ENCODE measurements around the gene RNASEH2C. TPM values are rescaled to one million over a fixed set of nuclear protein-coding genes. Genes with fewer than 3 reads are reported as not detected.

RNASEH2C gene
- total and polyA plus RNA-seq, 2 of the 13 experiments (the other 11 are each of a cell fraction or from before 2014, with no cell fraction given): 27.4 to 50.9 TPM

- peak; percentile 76; the same call in 1 of the 2 replicates for TF ChIP-seq ATF7-NPFF (CRISPR knock-in tag; IDR thresholded peaks at IDR 0.05; ENCODE audit: low read depth)
- TF ChIP-seq FOXP4 (CRISPR knock-in tag; IDR thresholded peaks at IDR 0.05): no peak; the same call in 1 of the 2 replicates
- 0 out of 2 replicates have a peak, but pooled peaks have one; percentile 64 for TF ChIP-seq PHF21A (CRISPR knock-in tag; IDR thresholded peaks at IDR 0.05)
- TF ChIP-seq ZNF740 (CRISPR knock-in tag; IDR thresholded peaks at IDR 0.05): no peak
- TF ChIP-seq DDIT3 (CRISPR knock-in tag; IDR thresholded peaks at IDR 0.05): no peak
- no peak for TF ChIP-seq SP1 (IDR thresholded peaks at IDR 0.05)
- TF ChIP-seq SP1 (CRISPR knock-in tag; IDR thresholded peaks at IDR 0.05): peak; percentile 48
- no peak for TF ChIP-seq ZNF432 (CRISPR knock-in tag; IDR thresholded peaks at IDR 0.05; ENCODE audit: borderline replicate concordance)
- TF ChIP-seq ZNF414 (CRISPR knock-in tag; IDR thresholded peaks at IDR 0.05): no peak
- TF ChIP-seq ZNF749 (CRISPR knock-in tag; IDR thresholded peaks at IDR 0.05; ENCODE audit: borderline replicate concordance): peak; percentile 99
- TF ChIP-seq E2F5 (CRISPR knock-in tag; conservative IDR thresholded peaks at IDR 0.05): no peak
- no peak for TF ChIP-seq PHB2 (IDR thresholded peaks at IDR 0.05; ENCODE audit: partially characterized antibody)
- TF ChIP-seq ZNF713 (CRISPR knock-in tag; IDR thresholded peaks at IDR 0.05): peak; percentile 91; the same call in 1 of the 2 replicates
- peak; percentile 92 for TF ChIP-seq ZNF333 (CRISPR knock-in tag; IDR thresholded peaks at IDR 0.05; ENCODE audit: borderline replicate concordance)
- TF ChIP-seq CCDC6 (CRISPR knock-in tag; IDR thresholded peaks at IDR 0.05): peak; percentile 96; the same call in 1 of the 2 replicates
- peak; percentile 85 for TF ChIP-seq TARDBP (CRISPR knock-in tag; IDR thresholded peaks at IDR 0.05)
- 0 out of 2 replicates have a peak, but pooled peaks have one; percentile 78 for TF ChIP-seq SNAPC5 (CRISPR knock-in tag; IDR thresholded peaks at IDR 0.05; ENCODE audit: borderline replicate concordance)
- TF ChIP-seq RFX5 (IDR thresholded peaks at IDR 0.05; ENCODE audit: low read depth, low read length): no peak
- TF ChIP-seq ZNF83 (CRISPR knock-in tag; IDR thresholded peaks at IDR 0.05; ENCODE audit: borderline replicate concordance): peak; percentile 95
- TF ChIP-seq HINFP (CRISPR knock-in tag; IDR thresholded peaks at IDR 0.05; ENCODE audit: low read depth): peak; percentile 83; the same call in 1 of the 2 replicates
These were observed 8.6 kb downstream of the RNASEH2C start, which contains the start of gene KAT5 (continued) for GRCh38 chr11:65711785-65712632.
